SK-N-SH (cell line): ENCODE measurements around the gene MYOM3. TPM values are rescaled to one million over a fixed set of nuclear protein-coding genes. Genes with fewer than 3 reads are reported as not detected.

ENCODE experiments used
- CTCF ChIA-PET: fragments of 300-600, 350-600 bp; formaldehyde crosslinking; extraction: SDS; loops from one replicate; lab custom pipeline; 2021; lab: Yijun Ruan, JAX
- POLR2A ChIA-PET: fragments of 350-600 bp; sonication (Branson Sonifier 250); formaldehyde crosslinking; extraction: SDS; loops from one replicate; lab custom pipeline; 2020; ENCODE audit warnings: antibody characterized with exemption, inconsistent platforms; lab: Yijun Ruan, JAX
- DNase-seq: peaks from one replicate; pipeline ENCODE4 v3.0.0; 2012
- H2AFZ ChIP-seq: fragments of 200-600 bp; sonication (generic); 2 replicates; pipeline ENCODE4 v1.8.1; 2016; ENCODE audit warnings: antibody characterized with exemption, mild to moderate bottlenecking, low read depth
- H3F3A ChIP-seq: fragments of 200-600 bp; sonication (generic); replicated peaks from 2 replicates; pipeline ENCODE3; 2016; ENCODE audit warnings: antibody characterized with exemption, mild to moderate bottlenecking; ENCODE audit not compliant: insufficient read depth
- H3K27ac ChIP-seq, 2 experiments: fragments of 200-500 bp in 1 of 2; fragments of 200-600 bp in 1 of 2; sonication (Bioruptor generic) in 1 of 2; sonication (generic), shearing (Covaris generic) in 1 of 2; 2 replicates each; pipeline versions ENCODE4 v1.5.1 to v1.6.1; 2014 to 2016; ENCODE audit warnings: low read depth in 2 of 2, inconsistent platforms in 1 of 2, low read length in 1 of 2, mild to moderate bottlenecking in 1 of 2, mixed read lengths in 1 of 2
- H3K27me3 ChIP-seq: fragments of 200-600 bp; sonication (generic), shearing (Covaris generic); 2 replicates; pipeline ENCODE4 v1.6.1; 2016; ENCODE audit warnings: mixed run types; ENCODE audit not compliant: insufficient read depth
- H3K36me3 ChIP-seq, 2 experiments: fragments of 200-500 bp in 1 of 2; fragments of 200-600 bp in 1 of 2; sonication (Bioruptor generic) in 1 of 2; sonication (generic) in 1 of 2; replicated peaks in 1 of 2; 2 replicates each; pipeline versions ENCODE3 to v1.5.1; 2014 to 2016; ENCODE audit warnings: low read length in 1 of 2, mild to moderate bottlenecking in 1 of 2; ENCODE audit not compliant: insufficient read depth in 2 of 2, control insufficient read depth in 1 of 2
- H3K4me1 ChIP-seq, 2 experiments: fragments of 200-500 bp in 1 of 2; fragments of 200-600 bp in 1 of 2; sonication (Bioruptor generic) in 1 of 2; sonication (generic), shearing (Covaris generic) in 1 of 2; 2 replicates each; pipeline versions ENCODE4 v1.5.1 to v1.6.1; 2014 to 2016; ENCODE audit warnings: low read depth in 1 of 2, low read length in 1 of 2, mixed run types in 1 of 2; ENCODE audit not compliant: insufficient read depth in 2 of 2, control insufficient read depth in 1 of 2
- H3K4me2 ChIP-seq: fragments of 200-600 bp; sonication (generic), shearing (Covaris generic); 2 replicates; pipeline ENCODE4 v1.6.1; 2017; ENCODE audit warnings: mixed run types
- H3K4me3 ChIP-seq, 2 experiments: fragments of 200-500 bp in 1 of 2; fragments of 200-600 bp in 1 of 2; sonication (Bioruptor generic) in 1 of 2; sonication (generic), shearing (Covaris generic) in 1 of 2; 2 replicates each; pipeline versions ENCODE4 v1.5.1 to v1.8.1; 2014 to 2016; ENCODE audit warnings: low read depth in 2 of 2, inconsistent platforms in 1 of 2, low read length in 1 of 2, mild to moderate bottlenecking in 1 of 2, mixed read lengths in 1 of 2, moderate library complexity in 1 of 2
- H3K79me2 ChIP-seq: fragments of 200-600 bp; sonication (generic); 2 replicates; pipeline ENCODE4 v1.8.1; 2017; ENCODE audit warnings: mild to moderate bottlenecking; ENCODE audit not compliant: insufficient read depth
- H3K9ac ChIP-seq: fragments of 200-600 bp; sonication (generic); 2 replicates; pipeline ENCODE4 v1.6.1; 2017; ENCODE audit warnings: mixed run types
- H3K9me2 ChIP-seq: fragments of 200-600 bp; sonication (generic); 2 replicates; pipeline ENCODE4 v1.6.1; 2017; ENCODE audit warnings: mixed run types
- H3K9me3 ChIP-seq: fragments of 200-600 bp; sonication (generic); 2 replicates; pipeline ENCODE4 v1.6.1; 2017; ENCODE audit warnings: mixed run types, mild to moderate bottlenecking, moderate library complexity
- H4K20me1 ChIP-seq: fragments of 200-600 bp; sonication (generic); 2 replicates; pipeline ENCODE4 v1.6.1; 2017; ENCODE audit warnings: mild to moderate bottlenecking, mixed run types; ENCODE audit not compliant: insufficient read depth
- FOXJ3 ChIP-seq: sonication (generic); formaldehyde crosslinking; IDR thresholded peaks from 2 replicates; pipeline ENCODE4 v1.5.1; 2020; ENCODE audit warnings: mild to moderate bottlenecking, missing genetic modification reagents
- JUND ChIP-seq: IDR thresholded peaks from 2 replicates; pipeline ENCODE4 v1.4.0; 2012
- MXI1 ChIP-seq: IDR thresholded peaks from 2 replicates; pipeline ENCODE4 v1.6.1; 2012; ENCODE audit warnings: mild to moderate bottlenecking, low read depth, low read length, improper control_type of control experiment
- REST ChIP-seq: IDR thresholded peaks from 2 replicates; pipeline ENCODE4 v1.6.1; 2012; ENCODE audit warnings: mild to moderate bottlenecking, low read depth, low read length, moderate library complexity
- RXRA ChIP-seq: IDR thresholded peaks from 2 replicates; pipeline ENCODE4 v1.4.0; 2012; ENCODE audit warnings: low read depth, mild to moderate bottlenecking, borderline replicate concordance
- SMC3 ChIP-seq: IDR thresholded peaks from 2 replicates; pipeline ENCODE4 v1.6.1; 2012; ENCODE audit warnings: low read depth, low read length, improper control_type of control experiment
- WGBS: methylation state at CpG from one replicate; pipeline ENCODE4 v1.1.6; 2017; ENCODE audit warnings: low lambda C conversion rate; 5-methylcytosine and 5-hydroxymethylcytosine counted together
- polyA plus RNA-seq, 3 experiments: library from polyadenylated mRNA; depleted of rRNA; stranded (reverse); fragments of >200 nt; gene quantifications; 2 replicates each; pipeline ENCODE4 v1.2.3, GENCODE V29; 2012
- TF ChIP-seq, protein P1 (sequence below): IDR thresholded peaks from 2 replicates; pipeline ENCODE4 v1.4.0; 2012; ENCODE audit warnings: low read depth, borderline replicate concordance

The MYOM3 gene
- polyA plus RNA-seq, 1 of the 3 experiments (the other 2 are of a cell fraction), result 0.02 TPM

DNA sequence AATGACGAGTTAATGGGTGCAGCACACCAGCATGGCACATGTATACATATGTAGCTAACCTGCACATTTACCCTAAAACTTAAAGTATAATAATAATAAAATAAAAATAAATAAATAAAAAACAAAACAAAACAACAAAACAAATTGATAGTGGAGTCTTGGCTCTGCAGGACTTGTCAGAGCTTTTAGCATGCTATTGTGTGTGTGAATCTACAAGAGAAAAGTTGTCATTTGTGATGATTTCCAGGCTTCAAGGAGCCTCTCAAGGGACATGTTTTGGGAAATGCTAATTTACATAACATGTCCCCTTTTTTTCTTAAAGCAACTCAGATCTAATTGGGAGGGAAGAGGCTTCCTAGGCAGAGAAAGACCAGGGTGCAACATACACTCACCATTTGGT lies 21.9 kb upstream of the MYOM3 start:
- 57% methylated on average over 1 of the region's 1 CpG for whole genome bisulfite sequencing
- Histone ChIP-seq H3K4me3 (no peak overlapping the region), H3F3A (no peaks in the 10 kb centered on the region), H3K4me1 (no peaks in the 10 kb centered on the region), H3K27me3 (no peaks in the 10 kb centered on the region; the same call in 1 of the 2 replicates), H3K9ac (no peak overlapping the region), H3K36me3 (no peaks in the 10 kb centered on the region), H3K4me2 (no peak overlapping the region), H4K20me1 (no peaks in the 10 kb centered on the region), H3K9me2 (no peaks in the 10 kb centered on the region), H3K9me3 (no peaks in the 10 kb centered on the region; the same call in 1 of the 2 replicates), H3K27ac (no peak overlapping the region), H2AFZ (no peak overlapping the region), H3K79me2 (no peaks in the 10 kb centered on the region)
- ChIA-PET CTCF (interaction anchor here (0.8 to 1.9 kb wide), 5 partner anchors 17 to 258 kb away, joined by 3 to 10 read pairs (median 4); no protein-coding TSS in a partner anchor), POLR2A (no interaction called here)
- TF ChIP-seq RXRA, result no peak
- no peak for TF ChIP-seq JUND
- DNase-seq, result no peak

GRCh38 chr1:24130385-24130784 lies 18.4 kb upstream of the MYOM3 start:
- Histone ChIP-seq H3K36me3 (no peaks in the 10 kb centered on the region), H3K27me3 (no peaks in the 10 kb centered on the region), H3K4me3 (no peak overlapping the region), H2AFZ (no peak overlapping the region), H3K9me2 (no peaks in the 10 kb centered on the region), H3K79me2 (no peaks in the 10 kb centered on the region), H3K9me3 (no peaks in the 10 kb centered on the region; the same call in 1 of the 2 replicates), H3K27ac (no peak overlapping the region), H3F3A (no peaks in the 10 kb centered on the region), H3K4me2 (no peak overlapping the region), H4K20me1 (no peaks in the 10 kb centered on the region), H3K4me1 (no peaks in the 10 kb centered on the region)
- CTCF ChIA-PET, result no interaction called here
- POLR2A ChIA-PET, result no interaction called here
- DNase-seq, result no peak
- WGBS, result 38% methylated on average over 3 of the region's 3 CpGs
- TF ChIP-seq, protein P1, sequence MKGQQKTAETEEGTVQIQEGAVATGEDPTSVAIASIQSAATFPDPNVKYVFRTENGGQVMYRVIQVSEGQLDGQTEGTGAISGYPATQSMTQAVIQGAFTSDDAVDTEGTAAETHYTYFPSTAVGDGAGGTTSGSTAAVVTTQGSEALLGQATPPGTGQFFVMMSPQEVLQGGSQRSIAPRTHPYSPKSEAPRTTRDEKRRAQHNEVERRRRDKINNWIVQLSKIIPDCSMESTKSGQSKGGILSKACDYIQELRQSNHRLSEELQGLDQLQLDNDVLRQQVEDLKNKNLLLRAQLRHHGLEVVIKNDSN, result no peak
- TF ChIP-seq SMC3, result no peak
- TF ChIP-seq, all 33 proteins: peak for 0
- H3K9ac ChIP-seq, result no peak overlapping the region

- no peak overlapping the region for H3K27ac ChIP-seq
- no peaks in the 10 kb centered on the region for H3K4me1 ChIP-seq
- no peak overlapping the region for H2AFZ ChIP-seq
- H3F3A ChIP-seq, result no peaks in the 10 kb centered on the region
- no peak for DNase-seq
- no peaks in the 10 kb centered on the region for H3K9me2 ChIP-seq
- no peak overlapping the region for H3K4me3 ChIP-seq
- no peak overlapping the region for H3K4me2 ChIP-seq
- POLR2A ChIA-PET, result no interaction called here
- TF ChIP-seq FOXJ3 (CRISPR knock-in tag) (no peak), REST (0 out of 2 replicates have a peak, but pooled peaks have one; percentile 40), MXI1 (no peak)
- TF ChIP-seq, all 33 proteins: peak for 1
- Histone ChIP-seq H3K79me2 (no peaks in the 10 kb centered on the region), H3K9ac (no peak overlapping the region), H3K27me3 (no peaks in the 10 kb centered on the region), H3K9me3 (no peaks in the 10 kb centered on the region; the same call in 1 of the 2 replicates), H4K20me1 (no peaks in the 10 kb centered on the region), H3K36me3 (no peaks in the 10 kb centered on the region)
- 70% methylated on average over 7 of the region's 7 CpGs for WGBS
- CTCF ChIA-PET, result no interaction called here
Observed at GRCh38 chr1:24127801-24128363, 15.9 kb upstream of the MYOM3 start.
